GM19023 (cell line): ENCODE results near the gene ATP10B.
"Not testable (repeated sequence)": the region's sequence is repeated elsewhere in the genome, so short reads cannot be mapped to it uniquely, and the experiment has no call there.

Source experiments
- ATAC-seq: cut with Tn5 transposase; IDR thresholded peaks from one replicate; pipeline ENCODE4 v1.9.1; 2021; ENCODE audit warnings: mild to moderate bottlenecking, moderate library complexity; ENCODE audit not compliant: unreplicated experiment

The ATP10B gene

GRCh38 chr5:160760008-160760407, 92.0 kb downstream of the ATP10B start:
- ATAC-seq, result no peak

GRCh38 chr5:160757194-160757593, 94.8 kb downstream of the ATP10B start:
- ATAC-seq, result no peak

GRCh38 chr5:160750938-160751657, 100.9 kb downstream of the ATP10B start:
- ATAC-seq, result no peak

GRCh38 chr5:160749682-160750081, 102.3 kb downstream of the ATP10B start:
- no peak for ATAC-seq

GRCh38 chr5:160749026-160749425, 103.0 kb downstream of the ATP10B start:
- no peak for ATAC-seq

DNA sequence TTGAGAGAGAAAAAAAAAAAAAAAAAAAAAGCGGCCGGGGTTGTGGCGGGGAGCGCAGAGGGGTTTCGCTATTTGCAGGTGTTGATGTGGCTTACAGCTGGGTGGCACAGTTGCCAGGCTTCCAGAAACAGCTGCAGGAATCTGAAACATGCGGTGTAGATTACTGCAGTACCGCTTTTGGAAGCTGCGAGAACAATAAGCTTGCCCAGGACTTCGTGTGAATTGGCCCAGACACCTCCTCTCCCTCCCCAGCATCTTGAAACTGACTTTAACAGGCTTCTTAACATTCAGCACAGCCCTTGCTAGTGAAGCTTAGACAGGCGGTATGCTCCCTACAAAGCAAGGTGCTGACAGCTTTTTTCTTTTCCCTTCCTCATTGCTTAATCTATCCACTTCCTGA, 104.0 kb downstream of the ATP10B start:
- no peak for ATAC-seq

DNA sequence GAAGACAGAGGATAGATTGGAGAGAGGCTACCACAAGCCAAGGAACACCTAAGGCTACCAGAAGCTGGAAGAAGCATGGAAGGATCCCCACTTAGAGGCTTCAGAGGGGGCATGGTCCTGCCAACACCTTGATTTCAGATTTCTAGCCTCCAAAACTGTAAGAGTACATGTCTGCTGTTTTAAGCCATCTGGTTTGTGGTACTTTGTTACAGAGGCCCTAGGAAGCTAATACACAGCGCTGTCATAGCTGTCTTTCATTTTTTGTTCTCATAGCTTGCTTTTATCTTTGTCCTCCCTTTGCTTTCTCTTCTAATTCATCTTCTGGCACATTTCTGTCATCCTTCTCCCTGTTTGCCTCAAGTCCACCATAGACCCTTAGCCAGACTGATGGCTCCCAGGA, 104.5 kb downstream of the ATP10B start:
- ATAC-seq, result no peak

DNA sequence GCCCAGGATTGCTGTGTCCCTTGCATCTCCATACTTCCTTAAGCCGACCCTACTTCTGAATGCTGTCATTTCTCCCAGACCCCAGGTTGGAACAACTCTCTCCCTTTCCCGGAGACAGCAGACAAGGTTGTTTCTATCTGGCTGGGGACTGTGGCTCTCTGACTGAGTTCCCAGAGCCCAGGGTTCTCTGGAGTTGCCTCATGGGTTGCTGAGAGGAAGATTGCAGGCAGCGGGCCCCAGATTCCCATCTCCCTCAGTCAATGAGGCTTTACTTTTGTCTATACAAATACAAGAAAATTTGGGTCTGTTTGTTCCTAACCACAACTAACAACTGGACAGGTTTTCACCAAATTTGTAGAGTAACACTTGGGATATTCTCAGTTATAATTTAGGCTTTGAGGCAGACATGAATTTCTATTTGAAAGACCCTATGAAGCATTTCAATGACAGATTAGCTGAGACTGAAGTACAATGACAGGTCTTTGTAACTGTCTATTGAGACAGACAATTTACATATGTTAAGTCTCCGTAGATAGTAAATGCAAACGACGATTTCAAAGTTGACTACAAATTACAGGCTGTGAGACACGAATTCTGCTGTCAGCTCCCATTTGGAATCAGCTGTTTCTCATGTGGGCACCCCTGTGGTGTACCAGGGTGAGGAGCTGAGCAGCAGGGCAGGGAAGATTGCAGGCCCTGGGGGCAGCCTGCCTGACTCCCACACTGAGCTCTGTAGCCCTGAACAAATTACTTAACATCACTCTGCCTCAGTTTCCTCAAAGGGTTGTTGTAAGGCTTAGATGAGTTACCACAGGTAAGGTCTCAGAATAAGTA, 107.5 kb downstream of the ATP10B start:
- ATAC-seq, result no peak

DNA sequence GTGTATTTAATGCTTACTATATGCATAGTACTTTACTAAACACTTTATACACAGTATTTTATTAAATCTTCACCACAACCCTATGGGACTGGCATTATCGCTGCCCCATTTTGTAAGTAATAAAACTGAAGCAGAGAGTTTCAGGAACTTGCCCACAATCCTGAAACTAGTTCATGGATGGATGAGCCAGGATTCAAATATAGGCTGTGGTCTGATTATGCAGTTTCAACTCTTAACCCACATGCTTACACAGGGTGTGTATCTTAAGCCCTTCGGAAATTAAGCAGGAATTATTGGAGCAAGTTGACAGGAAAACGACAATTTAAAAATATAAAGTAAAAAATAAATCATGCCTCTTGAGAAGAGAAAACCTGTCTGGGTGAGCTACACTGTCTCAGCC, 109.0 kb downstream of the ATP10B start:
- ATAC-seq, result no peak

DNA sequence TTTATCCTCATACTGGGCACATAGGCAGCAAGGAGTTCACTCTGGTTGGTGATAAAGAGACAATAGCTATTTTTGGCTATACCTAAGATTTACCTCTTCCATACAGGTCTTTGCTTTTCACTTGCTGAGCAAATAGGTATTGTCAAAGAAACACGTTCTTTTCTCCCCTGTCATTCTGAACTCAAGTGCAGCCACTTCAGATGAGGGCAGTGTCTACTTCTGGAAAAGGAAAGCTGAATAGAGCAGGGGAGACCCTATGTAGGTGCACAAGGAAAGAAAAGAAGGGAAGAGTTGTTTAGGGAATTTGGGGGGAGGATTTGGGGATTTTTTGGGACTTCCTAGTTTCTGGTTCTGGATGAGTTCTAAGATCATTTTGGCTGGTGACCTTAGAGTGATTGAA, 109.6 kb downstream of the ATP10B start:
- ATAC-seq, result no peak

GRCh38 chr5:160727296-160727997, 124.6 kb downstream of the ATP10B start:
- ATAC-seq, result no peak

DNA sequence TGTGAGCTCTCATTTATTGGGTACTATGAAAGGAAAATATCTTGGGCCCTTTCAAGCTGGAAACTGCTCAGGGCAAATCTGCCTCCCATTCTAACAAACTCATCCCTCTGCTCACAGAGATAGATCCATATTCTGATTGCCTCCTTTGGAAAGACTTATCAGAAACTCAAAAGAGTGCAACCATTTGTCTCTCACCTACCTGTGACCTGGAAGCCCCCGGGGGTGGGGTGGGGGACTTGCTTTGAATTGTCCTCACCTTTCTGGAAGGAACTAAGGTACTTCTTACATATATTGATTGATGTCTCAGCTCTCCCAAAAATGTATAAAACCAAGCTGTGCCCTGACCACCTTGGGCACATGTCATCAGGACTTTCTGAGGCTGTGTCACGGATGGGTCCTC, 125.3 kb downstream of the ATP10B start:
- ATAC-seq, result no peak

GRCh38 chr5:160720822-160721221, 131.2 kb downstream of the ATP10B start:
- ATAC-seq, result no peak

GRCh38 chr5:160715508-160715907, 136.5 kb downstream of the ATP10B start:
- not testable (repeated sequence) for ATAC-seq

GRCh38 chr5:160703547-160704189, 148.3 kb downstream of the ATP10B start:
- ATAC-seq, result no peak

DNA sequence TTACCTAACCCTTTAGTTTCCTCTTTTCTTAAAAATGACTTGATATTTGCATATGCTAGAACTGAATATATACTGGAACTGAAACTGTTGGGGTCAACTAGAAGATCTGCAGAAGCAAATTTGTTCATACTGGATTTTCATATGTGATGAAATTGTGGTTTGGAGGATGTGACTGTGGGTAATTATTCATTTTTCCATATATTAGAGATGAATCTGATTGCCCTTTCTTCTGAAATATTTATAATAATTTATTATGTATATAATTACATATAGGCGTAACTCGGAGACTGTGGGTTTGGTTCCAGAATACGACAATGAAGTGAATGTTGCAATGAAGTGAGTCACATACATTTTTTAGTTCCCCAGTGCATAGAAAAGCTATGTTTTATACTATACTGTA, 149.1 kb downstream of the ATP10B start:
- peak; percentile 82 for ATAC-seq

DNA sequence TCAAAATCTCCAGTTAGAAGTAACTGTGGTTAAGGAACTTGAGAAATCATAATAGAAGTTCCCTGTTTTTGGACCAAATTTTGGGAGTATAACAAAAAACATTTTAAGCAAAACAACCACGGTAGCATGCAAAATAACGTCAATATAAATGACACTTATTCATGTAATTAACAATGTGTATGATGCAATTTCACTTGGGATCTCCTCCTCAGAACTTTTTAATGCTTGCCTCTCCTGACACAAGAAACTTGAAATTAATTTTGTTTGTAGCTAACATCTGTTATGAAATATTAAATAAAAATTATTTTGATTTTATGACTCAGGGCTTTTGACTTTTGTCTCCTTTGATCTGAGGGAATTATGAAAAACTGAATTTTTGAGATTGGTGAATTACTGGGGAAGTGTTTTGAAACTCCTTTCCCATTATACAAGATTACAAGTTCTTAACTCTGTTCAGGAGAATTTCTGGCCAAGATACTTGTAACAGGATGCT, 149.7 kb downstream of the ATP10B start:
- no peak for ATAC-seq

DNA sequence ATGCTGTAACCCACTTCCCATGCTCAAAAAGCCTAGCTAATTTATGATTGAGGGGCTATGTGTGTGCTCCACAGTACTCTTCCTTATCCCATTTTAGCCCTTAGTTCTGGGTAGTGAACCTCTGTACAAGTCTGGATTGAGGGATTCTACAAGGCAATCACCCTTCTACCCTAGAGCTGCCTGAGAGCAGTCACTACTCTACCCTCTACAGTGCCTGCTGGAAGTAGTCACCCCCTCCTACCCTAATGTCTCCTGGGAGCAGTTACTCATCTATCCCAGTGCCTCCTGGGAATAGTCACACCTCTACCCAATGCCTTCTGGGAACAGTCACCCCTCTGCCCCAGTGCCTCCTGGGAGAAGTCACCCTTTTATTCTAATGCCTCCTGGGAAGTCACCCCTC, 150.6 kb downstream of the ATP10B start:
- no peak for ATAC-seq

GRCh38 chr5:160699301-160699700, 152.7 kb downstream of the ATP10B start:
- no peak for ATAC-seq

- no peak for ATAC-seq
Measured at GRCh38 chr5:160697281-160697680, 154.7 kb downstream of the ATP10B start.

GRCh38 chr5:160694896-160695295, 157.1 kb downstream of the ATP10B start:
- ATAC-seq, result no peak
